Transverse colon (tissue), 4 donors: ENCODE results near the gene LENG1. TPM values are rescaled to one million over a fixed set of nuclear protein-coding genes. Genes with fewer than 3 reads are reported as not detected.
A peak's percentile ranks its signal among the peaks of the same experiment; 100 is the strongest.

ENCODE experiments used
- DNase-seq: peaks from one replicate; pipeline ENCODE4 v3.0.0-alpha.2; 2019
- H3K27ac ChIP-seq, 4 donors: fragments of 200-600 bp; sonication (generic); 2 replicates each; pipeline ENCODE4 v1.5.1; 2016 to 2018; ENCODE audit warnings: inconsistent platforms in 4 of 4
- H3K27me3 ChIP-seq: fragments of 200-600 bp; sonication (generic); 2 replicates; pipeline ENCODE4 v1.5.1; 2017; ENCODE audit warnings: inconsistent platforms
- H3K36me3 ChIP-seq, 4 donors: fragments of 200-600 bp; sonication (generic); 2 replicates each; pipeline ENCODE4 v1.5.1; 2017 to 2019; ENCODE audit warnings: inconsistent platforms in 4 of 4
- H3K4me1 ChIP-seq, 4 donors: fragments of 200-600 bp; sonication (generic); 2 replicates each; pipeline ENCODE4 v1.5.1; 2017 to 2020; ENCODE audit warnings: inconsistent platforms in 4 of 4
- H3K4me3 ChIP-seq, 4 donors: fragments of 200-600 bp; sonication (generic); 1 replicate in 1 of 4; 2 replicates in 3 of 4; pipeline versions ENCODE4 v1.5.1 to v1.6.1; 2017 to 2019; ENCODE audit warnings: inconsistent platforms in 4 of 4
- H3K9me3 ChIP-seq, 2 donors: fragments of 200-600 bp; sonication (generic); 2 replicates each; pipeline ENCODE4 v1.5.1; 2017 to 2019; ENCODE audit warnings: inconsistent platforms in 2 of 2
- EP300 ChIP-seq: sonication (generic); formaldehyde crosslinking; IDR thresholded peaks from one replicate; pipeline ENCODE4 v1.6.1; 2017; ENCODE audit warnings: antibody characterized with exemption, low read depth
- POLR2A ChIP-seq: fragments of 450-650 bp; IDR thresholded peaks from one replicate; pipeline ENCODE4 v1.6.1; 2016; ENCODE audit warnings: antibody characterized with exemption, mild to moderate bottlenecking, moderate library complexity
- POLR2AphosphoS5 ChIP-seq, 3 donors: sonication (generic); formaldehyde crosslinking; IDR thresholded peaks; one replicate each; pipeline ENCODE4 v1.6.1; 2016; ENCODE audit warnings: antibody characterized with exemption in 3 of 3
- WGBS, 2 donors: methylation state at CpG; one replicate each; pipeline ENCODE4 v1.1.5; 2018; ENCODE audit warnings: low coverage in 1 of 2; 5-methylcytosine and 5-hydroxymethylcytosine counted together
- in situ Hi-C, 4 donors: fragments of 200-750 bp; cut with MboI; loops; one replicate each; pipeline versions ENCODE4 v1.15.0 to v1.15.1; 2017; ENCODE audit warnings: low sequenced_read_pairs in 3 of 4, low pct_ligation_motif_present in 1 of 4, low pct_unique_long_range_greater_than_20kb in 1 of 4
- intact Hi-C: fragments of 100-400 bp; cut with DNase I; formaldehyde crosslinking; loops from one replicate; pipeline ENCODE4 v1.15.1; 2023; ENCODE audit warnings: low total_unique reads
- total RNA-seq, 4 donors: library from RNA; depleted of rRNA; stranded (reverse); fragments of >200 nt; gene quantifications; one replicate each; pipeline ENCODE4 v1.1.0, GENCODE V29; 2016
- TF ChIP-seq, protein P1 (sequence below), 5 experiments: fragments of 200-600 bp in 3 of 5; fragments of 450-650 bp in 2 of 5; sonication (generic) in 3 of 5; IDR thresholded peaks; 1 replicate in 2 of 5; 2 replicates in 3 of 5; pipeline ENCODE4 v1.5.1; 2016 to 2017; ENCODE audit warnings: antibody characterized with exemption in 5 of 5, inconsistent platforms in 3 of 5, mild to moderate bottlenecking in 2 of 5, moderate library complexity in 1 of 5

LENG1 gene
- total RNA-seq, 4 donors from 2014 or later, result 3.4 to 11.1 (median 5.8) TPM

- Histone ChIP-seq H3K27ac (peak overlapping the region; percentile 87 to 96 (median 90)), H3K27me3 (no peaks in the 10 kb centered on the region), H3K4me1 (peaks cover 35 to 66% (median 48%) of the 10 kb centered on the region in 4 donors), H3K4me3 (peak overlapping the region in 2 of 4 donors; percentile 56 to 80), H3K36me3 (peaks cover 0 to 22% (median 8%) of the 10 kb centered on the region in 4 donors), H3K9me3 (no peaks in the 10 kb centered on the region)
- intact Hi-C loops, result no loop called here
- in situ Hi-C loops, result loop anchor here in 1 of 4 donors (10.0 kb wide), 1 partner anchor 74 kb away; no protein-coding TSS in a partner anchor
- no peak for DNase-seq
- WGBS, 2 donors, result 38% methylated on average over 13 of the region's 13 CpGs; no CpG with 5 or more reads in 1 of the 2 donors
- TF ChIP-seq EP300 (no peak), POLR2AphosphoS5 (IDR thresholded peaks at IDR 0.05) (no peak), POLR2A (no peak)
- TF ChIP-seq, protein P1, sequence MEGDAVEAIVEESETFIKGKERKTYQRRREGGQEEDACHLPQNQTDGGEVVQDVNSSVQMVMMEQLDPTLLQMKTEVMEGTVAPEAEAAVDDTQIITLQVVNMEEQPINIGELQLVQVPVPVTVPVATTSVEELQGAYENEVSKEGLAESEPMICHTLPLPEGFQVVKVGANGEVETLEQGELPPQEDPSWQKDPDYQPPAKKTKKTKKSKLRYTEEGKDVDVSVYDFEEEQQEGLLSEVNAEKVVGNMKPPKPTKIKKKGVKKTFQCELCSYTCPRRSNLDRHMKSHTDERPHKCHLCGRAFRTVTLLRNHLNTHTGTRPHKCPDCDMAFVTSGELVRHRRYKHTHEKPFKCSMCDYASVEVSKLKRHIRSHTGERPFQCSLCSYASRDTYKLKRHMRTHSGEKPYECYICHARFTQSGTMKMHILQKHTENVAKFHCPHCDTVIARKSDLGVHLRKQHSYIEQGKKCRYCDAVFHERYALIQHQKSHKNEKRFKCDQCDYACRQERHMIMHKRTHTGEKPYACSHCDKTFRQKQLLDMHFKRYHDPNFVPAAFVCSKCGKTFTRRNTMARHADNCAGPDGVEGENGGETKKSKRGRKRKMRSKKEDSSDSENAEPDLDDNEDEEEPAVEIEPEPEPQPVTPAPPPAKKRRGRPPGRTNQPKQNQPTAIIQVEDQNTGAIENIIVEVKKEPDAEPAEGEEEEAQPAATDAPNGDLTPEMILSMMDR (IDR thresholded peaks at IDR 0.05), result no peak
These were observed 1.3 kb upstream of the LENG1 start for GRCh38 chr19:54160854-54161253.

DNA sequence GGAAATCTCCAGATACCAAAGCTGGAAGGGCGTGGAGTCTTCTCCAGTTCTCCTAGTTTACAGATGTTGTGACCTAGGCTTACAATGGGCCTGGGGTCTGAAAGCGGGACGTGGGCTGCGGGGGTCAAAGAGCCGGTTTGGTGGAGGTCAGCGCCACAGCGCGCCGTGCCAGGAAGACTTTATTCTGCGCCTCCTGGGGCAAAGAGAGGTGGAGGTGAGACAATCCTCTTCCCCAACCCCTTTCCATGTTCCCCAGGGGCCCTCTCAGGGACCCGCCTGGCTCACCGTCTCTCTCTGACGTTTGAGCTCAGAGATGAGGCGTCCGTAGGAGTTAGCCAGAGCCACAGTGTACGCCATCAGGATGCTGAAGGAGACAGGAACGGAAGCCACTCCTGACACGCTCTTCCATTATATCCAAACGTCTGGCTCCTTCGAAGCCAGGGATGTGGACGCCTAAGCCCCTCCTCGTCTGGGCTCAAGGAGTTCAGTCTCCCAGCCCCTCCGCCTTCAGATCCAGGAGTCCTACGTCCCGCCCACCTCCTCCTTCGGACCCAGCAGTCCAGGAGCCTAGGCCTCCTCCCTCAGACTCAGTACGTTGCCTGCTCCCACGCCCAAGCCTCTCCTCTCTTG is 776 bp upstream of the LENG1 start:
- Histone ChIP-seq H3K9me3 (no peaks in the 10 kb centered on the region), H3K4me3 (peak overlapping the region; percentile 11 to 80 (median 44)), H3K4me1 (peaks cover 34 to 62% (median 48%) of the 10 kb centered on the region in 4 donors), H3K27me3 (no peaks in the 10 kb centered on the region), H3K36me3 (peaks cover 0 to 28% (median 10%) of the 10 kb centered on the region in 4 donors), H3K27ac (peak overlapping the region; percentile 87 to 96 (median 90))
- in situ Hi-C loops, result loop anchor here in 1 of 4 donors (10.0 kb wide), 1 partner anchor 75 kb away; no protein-coding TSS in a partner anchor
- no peak for DNase-seq
- 2% methylated on average over 27 of the region's 28 CpGs; no CpG with 5 or more reads in 1 of the 2 donors for WGBS, 2 donors
- intact Hi-C loops, result no loop called here
- no peak for TF ChIP-seq EP300
- no peak for TF ChIP-seq POLR2AphosphoS5 (IDR thresholded peaks at IDR 0.05)
- TF ChIP-seq, protein P1 (IDR thresholded peaks at IDR 0.05), result no peak
- TF ChIP-seq POLR2A, result no peak

DNA sequence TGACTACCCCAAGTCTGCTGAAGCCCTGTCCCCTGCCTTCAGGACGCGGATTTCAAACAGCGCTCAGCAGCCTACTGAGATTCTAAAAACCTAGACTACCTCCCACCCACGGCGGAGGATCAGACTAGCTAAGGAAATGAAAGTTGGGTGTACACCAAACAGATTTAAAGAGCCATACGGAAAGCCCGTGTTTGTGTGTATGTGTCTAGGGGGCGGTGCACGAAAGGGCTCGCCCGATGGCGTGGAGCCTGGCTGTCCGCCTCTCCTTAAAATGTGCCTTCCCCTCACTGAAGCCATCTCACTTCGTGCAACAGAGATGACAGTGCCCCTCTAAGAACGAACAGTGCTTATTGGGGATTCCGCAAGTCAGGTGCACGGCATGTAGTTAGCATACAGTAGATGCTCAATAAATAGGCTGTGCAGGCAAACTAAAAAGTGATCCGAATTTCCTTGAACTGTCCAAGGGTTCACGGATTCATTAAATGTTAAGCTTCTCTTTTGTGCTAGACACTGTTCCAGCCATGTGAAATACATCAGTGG is 639 bp downstream of the LENG1 start:
- H3K27ac ChIP-seq, result peak overlapping the region; percentile 92 to 98 (median 94)
- no peaks in the 10 kb centered on the region for H3K27me3 ChIP-seq
- in situ Hi-C loops (no loop called here), intact Hi-C loops (no loop called here)
- TF ChIP-seq EP300 (no peak), POLR2A (no peak), POLR2AphosphoS5 (IDR thresholded peaks at IDR 0.05) (no peak)
- TF ChIP-seq, protein P1 (IDR thresholded peaks at IDR 0.05), result no peak
- peak overlapping the region; percentile 48 to 80 (median 76) for H3K4me3 ChIP-seq
- WGBS, 2 donors, result 6 to 50% methylated on average over 2 to 19 of the region's 19 CpGs
- peaks cover 0 to 41% (median 17%) of the 10 kb centered on the region in 4 donors for H3K36me3 ChIP-seq
- H3K4me1 ChIP-seq, result peaks cover 30 to 49% (median 39%) of the 10 kb centered on the region in 4 donors
- no peak for DNase-seq
- H3K9me3 ChIP-seq, result no peaks in the 10 kb centered on the region

DNA sequence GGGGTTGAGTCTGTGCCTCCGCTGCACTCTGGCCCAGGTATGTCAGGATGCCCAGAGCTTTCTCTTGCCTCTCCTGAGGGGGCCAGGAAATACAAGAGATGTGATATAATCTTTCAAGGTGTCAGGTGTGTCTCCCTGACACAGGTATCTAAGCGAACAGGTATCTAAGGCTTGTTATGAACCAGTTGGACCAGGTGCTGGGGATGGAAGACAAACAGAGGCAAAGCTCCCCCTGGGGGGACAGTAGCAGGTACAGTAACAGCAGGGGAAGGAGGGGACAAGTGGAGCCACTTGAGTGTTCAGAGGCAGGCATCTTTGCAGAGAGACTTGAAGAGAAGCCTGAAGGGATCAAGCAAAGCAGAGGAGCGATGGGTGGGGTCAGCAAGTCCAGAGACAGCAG is 2.6 kb downstream of the LENG1 start:
- Histone ChIP-seq H3K27ac (no peak overlapping the region), H3K36me3 (peaks cover 0 to 57% (median 26%) of the 10 kb centered on the region in 4 donors), H3K4me3 (no peak overlapping the region), H3K27me3 (no peaks in the 10 kb centered on the region), H3K9me3 (no peaks in the 10 kb centered on the region), H3K4me1 (peaks cover 22 to 34% (median 30%) of the 10 kb centered on the region in 4 donors)
- WGBS, 2 donors, result 93% methylated on average over 3 of the region's 3 CpGs; no CpG with 5 or more reads in 1 of the 2 donors
- in situ Hi-C loops, result no loop called here
- TF ChIP-seq EP300 (no peak), POLR2A (no peak), POLR2AphosphoS5 (IDR thresholded peaks at IDR 0.05) (no peak)
- TF ChIP-seq, protein P1 (IDR thresholded peaks at IDR 0.05), result no peak
- no peak for DNase-seq
- intact Hi-C loops, result no loop called here
